GM19099 (cell line): ENCODE data around the gene SMAD3.

Source experiments
- POLR2A ChIP-seq: IDR thresholded peaks from 3 replicates; pipeline ENCODE4 v1.6.1; 2011; ENCODE audit warnings: low read depth; ENCODE audit not compliant: insufficient read length; ENCODE audit errors: extremely low read depth

Gene SMAD3

DNA sequence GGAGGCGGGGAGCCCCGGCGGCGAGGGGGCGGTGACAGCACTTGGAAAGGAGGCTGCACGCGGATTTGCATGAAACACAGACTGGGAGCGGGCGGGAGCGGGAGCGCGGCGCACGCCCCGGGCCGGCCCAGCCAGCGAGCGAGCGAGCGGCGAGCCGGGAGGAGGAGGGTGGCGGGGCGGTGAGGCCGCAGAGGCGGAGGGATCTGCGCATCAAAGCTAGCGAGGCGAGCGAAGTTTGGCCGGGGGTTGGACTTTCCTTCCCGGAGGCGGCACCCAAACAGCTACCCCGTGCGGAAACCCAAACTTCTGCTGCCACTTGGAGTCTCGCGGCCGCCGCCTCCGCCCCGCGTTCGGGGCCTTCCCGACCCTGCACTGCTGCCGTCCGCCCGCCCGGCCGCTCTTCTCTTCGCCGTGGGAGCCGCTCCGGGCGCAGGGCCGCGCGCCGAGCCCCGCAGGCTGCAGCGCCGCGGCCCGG lies at the start of gene SMAD3:
TSS of gene SMAD3 (plus strand) at position 72 of the 475 bp plus-strand sequence. CDS start 553 bp downstream, outside the sequence.
- peak; percentile 52 for TF ChIP-seq POLR2A

DNA sequence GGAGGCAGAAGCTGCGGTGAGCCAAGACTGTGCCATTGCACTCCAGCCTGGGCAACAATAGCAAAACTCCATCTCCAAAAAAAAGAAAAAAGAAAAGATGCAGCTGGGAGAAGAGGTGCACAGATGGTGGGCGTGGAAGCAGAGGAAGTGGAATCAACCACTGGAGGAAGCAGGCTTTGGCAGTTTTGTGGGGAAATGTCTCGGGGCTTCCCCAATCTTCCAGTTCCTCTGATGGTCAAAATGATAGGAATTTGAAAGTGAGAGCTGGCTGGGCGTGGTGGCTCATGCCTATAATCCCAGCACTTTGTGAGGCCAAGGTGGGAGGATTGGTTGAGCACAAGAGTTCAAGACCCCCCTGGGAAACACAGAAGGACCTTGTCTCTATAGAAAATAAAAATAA lies 48.1 kb upstream of the SMAD3 start:
- TF ChIP-seq POLR2A: no peak

DNA sequence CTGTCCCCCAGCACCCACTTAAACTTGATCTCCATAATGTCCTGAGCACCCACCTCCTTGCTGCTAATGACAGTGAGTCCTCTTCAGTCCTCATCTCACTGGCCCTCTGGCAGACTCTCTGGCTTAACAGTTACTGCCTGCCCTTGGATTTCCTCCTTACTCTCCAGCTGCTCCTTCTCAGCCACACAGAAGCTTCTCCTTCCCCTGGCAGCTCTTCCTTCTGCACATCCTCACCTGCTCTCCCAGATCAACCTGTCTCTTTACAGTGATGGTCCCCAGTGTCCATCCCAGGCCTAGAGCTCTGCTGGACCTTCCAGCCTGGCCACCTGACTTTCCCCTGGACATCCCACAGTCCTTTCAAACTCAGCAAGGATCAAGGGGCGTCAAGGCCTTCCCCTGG lies 47.4 kb upstream of the SMAD3 start:
- no peak for TF ChIP-seq POLR2A

- TF ChIP-seq POLR2A: no peak
These were observed 47.0 kb upstream of the SMAD3 start for GRCh38 chr15:67018441-67018840.

DNA sequence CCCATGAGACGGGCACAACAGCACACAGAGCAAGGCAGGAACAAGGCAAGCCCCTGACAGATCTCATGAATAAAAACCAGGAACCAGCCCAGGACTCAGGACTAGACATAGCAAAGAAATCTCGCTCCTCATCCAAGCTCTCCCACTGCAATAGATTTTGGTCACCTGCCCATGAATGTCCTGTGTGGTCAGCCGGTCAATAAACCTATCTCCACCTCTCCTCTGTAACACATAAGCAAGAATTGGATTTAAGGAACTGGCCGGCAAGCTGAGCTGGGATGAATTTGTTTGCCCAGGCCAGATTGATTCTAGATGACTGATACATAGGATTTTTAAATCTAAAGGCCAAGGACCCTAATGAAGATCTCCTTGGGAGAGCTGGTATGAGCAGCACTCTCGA lies 46.3 kb upstream of the SMAD3 start:
- TF ChIP-seq POLR2A: no peak

DNA sequence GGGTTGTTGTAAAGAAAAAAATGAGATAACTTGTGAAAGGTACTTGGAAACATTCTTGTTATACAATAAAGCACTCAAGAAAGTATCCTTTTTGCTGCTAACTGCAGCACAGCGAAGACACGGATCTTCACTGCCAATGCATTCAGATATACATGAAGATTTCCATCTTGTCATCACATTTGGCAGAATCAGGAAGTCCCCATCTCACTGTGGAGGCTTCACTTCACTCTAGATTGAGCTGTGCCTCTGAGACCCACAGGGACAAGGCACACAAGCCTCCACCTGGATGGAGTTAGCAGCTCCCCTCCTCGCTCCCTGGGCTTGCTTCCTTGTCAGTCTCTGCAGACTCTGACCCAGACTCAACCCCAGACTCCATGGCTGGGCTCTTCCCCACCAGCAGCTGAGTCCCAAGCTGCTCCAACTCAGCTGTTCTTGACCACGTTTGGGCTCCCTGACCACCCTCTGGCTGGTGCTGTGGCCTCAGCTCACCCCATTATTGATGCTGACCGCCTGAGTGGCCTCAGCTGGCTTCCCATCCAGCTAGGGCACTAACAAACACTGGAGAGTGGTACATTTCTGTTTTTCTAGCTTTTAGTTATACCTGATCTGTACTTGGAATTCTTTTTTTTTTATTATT lies 45.4 kb upstream of the SMAD3 start:
- no peak for TF ChIP-seq POLR2A

- no peak for TF ChIP-seq POLR2A
These were observed 43.9 kb upstream of the SMAD3 start for GRCh38 chr15:67021455-67021854.

- TF ChIP-seq POLR2A: no peak
These were observed 42.8 kb upstream of the SMAD3 start for GRCh38 chr15:67022587-67023105.

- TF ChIP-seq POLR2A: no peak
These were observed 41.7 kb upstream of the SMAD3 start for GRCh38 chr15:67023517-67024313.

DNA sequence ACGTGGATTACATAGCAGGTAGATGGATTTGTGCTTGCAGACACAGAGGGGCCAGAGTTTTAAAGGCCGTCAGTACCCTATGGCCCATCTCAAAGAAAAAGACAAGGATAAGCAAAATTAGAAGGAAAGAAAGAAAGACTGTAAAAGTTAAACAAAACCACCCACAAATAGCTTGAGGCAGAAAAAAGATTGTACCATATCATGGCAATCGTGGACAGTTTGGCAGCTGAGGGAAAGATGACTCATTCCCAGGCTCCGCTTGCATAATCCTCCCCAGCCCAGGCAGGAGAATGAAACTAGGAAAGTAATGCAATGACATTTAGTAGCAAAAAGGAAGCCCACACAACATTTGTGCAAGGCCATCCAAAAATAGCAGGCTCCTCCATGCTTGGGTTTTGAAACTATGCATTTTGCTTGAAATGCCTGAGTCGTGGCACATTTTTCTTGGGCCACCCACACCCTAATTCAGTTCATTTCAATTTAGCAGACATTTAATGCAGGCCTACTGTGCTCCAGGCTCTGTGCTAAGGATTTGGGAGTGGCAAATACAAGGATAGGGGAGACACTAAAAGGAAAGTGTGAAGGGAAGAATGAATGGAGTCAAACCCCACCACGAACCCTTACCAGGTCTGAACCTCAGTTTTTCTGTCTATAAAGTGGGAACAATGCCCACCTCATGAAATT lies 40.9 kb upstream of the SMAD3 start:
- no peak for TF ChIP-seq POLR2A

- TF ChIP-seq POLR2A: no peak
These were observed 40.4 kb upstream of the SMAD3 start for GRCh38 chr15:67024998-67025368.

GRCh38 chr15:67025719-67026609 lies 39.4 kb upstream of the SMAD3 start:
- TF ChIP-seq POLR2A: no peak

- no peak for TF ChIP-seq POLR2A
These were observed 38.8 kb upstream of the SMAD3 start for GRCh38 chr15:67026610-67026967.

DNA sequence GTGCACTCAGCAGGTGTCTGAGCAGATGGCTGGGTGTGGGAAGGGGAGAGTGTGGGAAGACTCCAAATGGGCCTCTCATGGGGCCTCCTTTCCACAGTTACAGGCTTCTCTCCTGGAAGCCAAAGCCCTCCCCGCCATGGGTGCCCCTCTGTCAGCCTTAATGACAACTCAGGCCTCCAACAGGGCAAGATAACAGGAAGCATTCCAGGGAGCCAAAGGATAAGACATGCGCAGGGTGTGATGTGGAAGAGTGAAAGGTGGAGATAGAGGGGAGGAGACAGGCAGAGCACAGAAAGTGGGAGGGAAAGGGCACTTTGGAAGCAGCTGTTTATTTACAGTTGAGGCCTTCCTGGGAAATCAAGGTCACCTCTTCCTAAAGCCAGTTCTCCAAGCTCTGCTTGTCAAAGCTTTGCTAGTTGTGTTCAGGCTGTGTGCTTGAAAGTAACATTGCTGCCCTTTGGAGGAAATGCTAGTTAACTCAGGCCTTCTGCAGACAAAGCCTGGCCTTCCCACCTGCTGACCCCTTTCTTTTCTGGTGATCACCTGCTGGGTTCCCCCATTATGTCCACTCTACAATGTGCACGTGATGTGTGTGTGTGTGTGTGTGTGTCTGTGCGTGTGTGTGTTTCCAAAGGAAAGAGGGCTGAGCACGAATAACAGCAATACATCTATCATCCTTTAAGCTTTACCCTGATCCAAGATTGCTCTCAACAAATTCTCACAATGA lies 35.2 kb upstream of the SMAD3 start:
- TF ChIP-seq POLR2A: no peak
